ENCODE measurements around the gene GULP1.
"Not testable (repeated sequence)": the region's sequence is repeated elsewhere in the genome, so short reads cannot be mapped to it uniquely, and the experiment has no call there.

The GULP1 gene

DNA sequence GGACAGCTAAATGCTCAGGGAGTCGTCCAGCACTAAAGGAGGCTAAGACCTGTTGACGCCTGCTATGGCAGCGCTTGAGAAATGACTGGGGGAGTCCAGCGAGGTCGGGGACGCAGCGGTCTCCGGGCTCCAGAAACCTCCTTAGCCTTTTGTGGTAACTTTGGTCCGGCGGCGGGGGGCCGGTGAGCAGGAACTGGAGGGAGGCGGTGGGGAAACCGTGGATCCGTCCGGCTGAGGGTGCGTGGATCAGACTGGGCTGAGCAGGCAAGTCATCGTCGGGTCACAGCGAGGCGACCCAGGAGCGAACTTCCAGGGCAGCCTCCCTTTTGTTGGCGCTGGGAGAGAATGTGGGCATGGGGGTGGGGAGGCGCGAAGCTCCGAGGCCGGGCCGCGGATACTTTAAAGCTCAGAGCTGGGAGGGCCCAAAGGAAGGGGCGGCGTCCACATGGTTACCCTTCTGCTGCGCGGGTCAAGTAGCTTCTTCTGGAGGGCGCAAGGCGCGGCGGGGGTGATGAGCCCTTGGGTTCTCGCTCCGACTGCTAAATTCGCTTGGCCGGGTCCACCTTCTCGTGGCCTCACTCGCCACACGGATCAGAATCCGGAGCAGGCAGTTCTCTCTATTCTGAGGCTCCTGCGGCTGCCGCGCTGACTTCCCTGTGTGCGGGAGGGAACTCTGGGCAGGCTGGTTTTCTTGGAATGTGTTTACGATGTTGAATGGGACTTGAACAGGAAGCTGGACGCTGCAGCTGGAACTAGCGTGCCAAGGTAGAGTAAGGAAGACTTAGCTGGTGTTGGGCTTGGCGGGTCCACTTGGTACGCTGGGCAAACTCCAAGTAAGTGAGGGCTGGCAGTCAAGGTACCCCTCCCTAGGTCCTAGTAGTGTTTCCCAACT lies 920 bp downstream of the GULP1 start:
- DNase-seq (ENCODE audit: low read depth) = peak; percentile 39

GRCh38 chr2:188293601-188294351 lies 2.1 kb downstream of the GULP1 start:
- DNase-seq (ENCODE audit: low read depth) = no peak

GRCh38 chr2:188294352-188294926 lies 2.8 kb downstream of the GULP1 start:
- no peak for DNase-seq (ENCODE audit: low read depth)

- no peak for DNase-seq (ENCODE audit: low read depth)
These were observed 3.5 kb downstream of the GULP1 start for GRCh38 chr2:188295067-188295685.

- DNase-seq (ENCODE audit: low read depth) = no peak
These were observed 6.3 kb downstream of the GULP1 start for GRCh38 chr2:188297978-188298377.

GRCh38 chr2:188298937-188299371 lies 7.3 kb downstream of the GULP1 start:
- DNase-seq (ENCODE audit: low read depth) = not testable (repeated sequence)

DNA sequence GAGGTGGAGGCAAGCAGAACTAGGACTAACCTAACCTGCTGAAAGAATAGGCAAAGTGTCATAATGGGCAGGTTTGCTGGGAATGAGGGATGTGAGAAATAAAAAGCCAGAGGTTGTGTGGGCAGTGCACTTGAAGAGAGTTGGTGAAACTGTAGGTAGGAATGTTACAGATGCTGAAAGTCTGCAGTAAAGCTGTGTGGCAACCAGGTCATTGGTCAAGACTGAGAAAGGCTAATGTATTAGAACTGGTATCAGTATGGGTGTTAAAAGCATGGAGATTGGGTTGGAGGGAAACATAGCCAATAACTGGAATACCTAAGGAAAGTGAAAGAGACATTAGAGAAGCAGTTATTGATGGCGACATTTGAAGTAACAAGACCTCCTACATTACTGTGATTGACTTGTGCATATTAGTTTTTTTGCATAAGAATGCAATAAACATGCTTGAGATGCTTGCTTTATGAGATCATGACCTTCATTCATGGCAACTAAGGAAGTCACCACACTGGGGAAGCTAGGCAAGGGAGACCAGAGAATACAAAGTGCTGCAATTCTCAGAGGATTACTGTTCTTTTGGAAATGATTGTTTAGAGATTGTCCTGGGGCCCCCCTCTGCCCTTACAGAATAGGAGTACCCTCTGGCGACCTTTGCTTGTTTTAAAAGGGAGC lies 11.8 kb downstream of the GULP1 start:
- peak; percentile 53 for DNase-seq (ENCODE audit: low read depth)

- DNase-seq (ENCODE audit: low read depth) = no peak
These were observed 13.6 kb downstream of the GULP1 start for GRCh38 chr2:188305271-188305670.

DNA sequence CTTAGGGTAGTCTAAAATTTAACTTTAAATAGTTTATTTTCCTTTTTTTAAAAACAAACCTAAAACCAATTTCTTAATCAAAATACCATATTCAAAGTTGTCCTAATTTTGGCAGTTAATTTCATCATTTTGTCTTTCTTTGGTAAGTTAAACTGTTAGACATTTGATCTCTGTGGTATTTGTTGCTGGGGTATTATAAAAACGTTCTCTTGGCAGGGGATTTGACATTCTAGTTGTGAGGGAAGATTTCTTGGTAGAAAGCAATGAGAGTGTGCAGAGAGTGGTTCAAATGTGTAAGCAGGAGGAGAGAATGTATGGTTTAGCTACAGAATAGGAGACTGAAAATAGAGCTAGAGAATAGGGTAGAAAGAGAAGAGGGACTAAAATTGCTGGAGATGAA lies 14.6 kb downstream of the GULP1 start:
- DNase-seq (ENCODE audit: low read depth) = no peak

GRCh38 chr2:188307850-188308283 lies 16.2 kb downstream of the GULP1 start:
- DNase-seq (ENCODE audit: low read depth) = no peak

DNA sequence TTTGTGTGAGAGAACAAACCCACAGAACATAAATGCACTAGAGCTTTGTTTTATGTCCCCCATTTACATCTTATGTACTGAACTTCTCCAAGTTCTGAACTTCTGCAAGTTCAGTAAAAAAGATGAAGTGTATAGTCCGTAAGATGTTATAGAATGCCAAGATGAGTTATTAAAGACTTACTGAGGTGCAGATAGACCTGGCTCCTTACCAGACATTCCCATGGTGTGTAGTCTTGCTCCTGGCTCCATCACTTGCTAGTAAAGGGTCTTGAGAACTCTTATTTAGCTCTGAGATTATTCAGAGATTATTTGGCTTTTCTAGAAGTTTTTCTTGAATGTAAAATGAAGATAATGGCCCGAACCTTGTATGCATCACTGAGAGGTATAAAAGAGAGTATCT lies 16.8 kb downstream of the GULP1 start:
- no peak for DNase-seq (ENCODE audit: low read depth)

- no peak for DNase-seq (ENCODE audit: low read depth)
These were observed 17.7 kb downstream of the GULP1 start for GRCh38 chr2:188309364-188309763.

- DNase-seq (ENCODE audit: low read depth) = no peak
These were observed 22.8 kb downstream of the GULP1 start for GRCh38 chr2:188314314-188315054.

- no peak for DNase-seq (ENCODE audit: low read depth)
These were observed 24.1 kb downstream of the GULP1 start for GRCh38 chr2:188315750-188316149.

GRCh38 chr2:188316342-188316741 lies 24.7 kb downstream of the GULP1 start:
- no peak for DNase-seq (ENCODE audit: low read depth)

- no peak for DNase-seq (ENCODE audit: low read depth)
These were observed 25.2 kb downstream of the GULP1 start for GRCh38 chr2:188316791-188317423.

- DNase-seq (ENCODE audit: low read depth) = no peak
These were observed 26.6 kb downstream of the GULP1 start for GRCh38 chr2:188318161-188318749.

DNA sequence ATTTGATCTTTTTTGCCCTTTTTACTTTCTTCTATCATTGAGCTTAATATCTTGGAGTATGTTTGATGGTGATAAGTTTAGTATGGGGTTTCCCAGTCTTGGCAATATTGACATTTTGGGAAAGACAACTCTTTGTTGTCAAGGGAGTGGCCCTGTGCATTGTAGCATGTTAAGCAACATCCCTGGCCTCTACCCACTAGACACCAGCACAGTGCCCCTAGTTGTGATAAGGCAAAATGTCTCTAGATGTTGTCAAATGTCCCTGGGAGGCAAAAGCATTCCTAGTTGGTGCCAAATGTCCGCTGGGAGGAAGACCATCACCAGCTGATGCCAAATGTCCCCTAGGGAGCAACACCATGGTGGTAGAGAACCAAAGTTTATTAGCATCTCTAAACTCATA lies 28.2 kb downstream of the GULP1 start:
- DNase-seq (ENCODE audit: low read depth) = no peak

- DNase-seq (ENCODE audit: low read depth) = no peak
These were observed 29.2 kb downstream of the GULP1 start for GRCh38 chr2:188320861-188321260.
